ENCODE measurements around the gene MYH11. TPM values are rescaled to one million over a fixed set of nuclear protein-coding genes. Genes with fewer than 3 reads are reported as not detected.

Gene MYH11
- total and polyA plus RNA-seq, 2 experiments from 2014 or later = 1.6 to 5.9 TPM

GRCh38 chr16:15752717-15753488, 103.9 kb downstream of the MYH11 start (continued):
- TF ChIP-seq ETS1 (IDR thresholded peaks at IDR 0.05) (no peak), NANOG (IDR thresholded peaks at IDR 0.05; ENCODE audit: borderline replicate concordance) (no peak), STAT1 (IDR thresholded peaks at IDR 0.05; ENCODE audit: unreplicated experiment) (no peak), EZH2phosphoT487 (IDR thresholded peaks at IDR 0.05; ENCODE audit: unreplicated experiment) (no peak), ZNF331 (CRISPR knock-in tag; IDR thresholded peaks at IDR 0.05; ENCODE audit: low read depth) (no peak), ZNF114 (CRISPR knock-in tag; IDR thresholded peaks at IDR 0.05) (no peak)

- H3K27me3 ChIP-seq (ENCODE audit: insufficient read depth) = no peaks in the 10 kb centered on the region
- no peaks in the 10 kb centered on the region for H3K36me3 Mint-ChIP-seq (ENCODE audit: low read depth)
- no peaks in the 10 kb centered on the region for H3K4me1 Mint-ChIP-seq
- no peaks in the 10 kb centered on the region; the same call in 1 of the 2 replicates for H4K20me1 ChIP-seq (replicated peaks; ENCODE audit: insufficient read depth)
- H3K4me3 Mint-ChIP-seq = no peak overlapping the region
- H3K27me3 Mint-ChIP-seq (ENCODE audit: insufficient read depth, low read depth, poor library complexity) = peaks cover 9% of the 10 kb centered on the region
- H3K79me2 ChIP-seq (replicated peaks; ENCODE audit: insufficient read depth) = no peaks in the 10 kb centered on the region
- H3K4me1 ChIP-seq (ENCODE audit: insufficient read depth) = no peaks in the 10 kb centered on the region
- DNase-seq (ENCODE audit: low spot score) (no peak), ATAC-seq (no peak)
- H3K9me2 ChIP-seq (ENCODE audit: insufficient read depth) = no peaks in the 10 kb centered on the region
- H3F3A ChIP-seq (replicated peaks; ENCODE audit: low read depth) = no peaks in the 10 kb centered on the region
- no peak overlapping the region for H2AFZ ChIP-seq
- H3K4me3 ChIP-seq = no peak overlapping the region
- H3K27ac ChIP-seq (ENCODE audit: low read depth) = no peak overlapping the region
- H3K9me3 Mint-ChIP-seq = no peaks in the 10 kb centered on the region; the same call in 2 of the 3 replicates
- H3K27ac Mint-ChIP-seq = no peak overlapping the region
- no peaks in the 10 kb centered on the region for H3K36me3 ChIP-seq (ENCODE audit: insufficient read depth)
- H3K4me2 ChIP-seq = no peak overlapping the region
- TF ChIP-seq EZH2 (IDR thresholded peaks at IDR 0.05; ENCODE audit: low read depth, unreplicated experiment) (no peak), EZH2phosphoT487 (IDR thresholded peaks at IDR 0.05; ENCODE audit: unreplicated experiment) (no peak), CREB1 (CRISPR knock-in tag; IDR thresholded peaks at IDR 0.05; ENCODE audit: low read depth) (no peak), ZNF114 (CRISPR knock-in tag; IDR thresholded peaks at IDR 0.05) (no peak), CTCF (conservative IDR thresholded peaks at IDR 0.05; ENCODE audit: low read depth in 2 of 2) (no peak), ETS1 (IDR thresholded peaks at IDR 0.05) (no peak), REST (IDR thresholded peaks at IDR 0.05; ENCODE audit: unreplicated experiment) (no peak)
These were observed 104.9 kb downstream of the MYH11 start for GRCh38 chr16:15751940-15752339.
